GM21390 (cell line): ENCODE results near the gene CNOT4.

Experiments
- ATAC-seq: cut with Tn5 transposase; IDR thresholded peaks from one replicate; pipeline ENCODE4 v1.9.1; 2021; ENCODE audit not compliant: unreplicated experiment

The CNOT4 gene, protein sequence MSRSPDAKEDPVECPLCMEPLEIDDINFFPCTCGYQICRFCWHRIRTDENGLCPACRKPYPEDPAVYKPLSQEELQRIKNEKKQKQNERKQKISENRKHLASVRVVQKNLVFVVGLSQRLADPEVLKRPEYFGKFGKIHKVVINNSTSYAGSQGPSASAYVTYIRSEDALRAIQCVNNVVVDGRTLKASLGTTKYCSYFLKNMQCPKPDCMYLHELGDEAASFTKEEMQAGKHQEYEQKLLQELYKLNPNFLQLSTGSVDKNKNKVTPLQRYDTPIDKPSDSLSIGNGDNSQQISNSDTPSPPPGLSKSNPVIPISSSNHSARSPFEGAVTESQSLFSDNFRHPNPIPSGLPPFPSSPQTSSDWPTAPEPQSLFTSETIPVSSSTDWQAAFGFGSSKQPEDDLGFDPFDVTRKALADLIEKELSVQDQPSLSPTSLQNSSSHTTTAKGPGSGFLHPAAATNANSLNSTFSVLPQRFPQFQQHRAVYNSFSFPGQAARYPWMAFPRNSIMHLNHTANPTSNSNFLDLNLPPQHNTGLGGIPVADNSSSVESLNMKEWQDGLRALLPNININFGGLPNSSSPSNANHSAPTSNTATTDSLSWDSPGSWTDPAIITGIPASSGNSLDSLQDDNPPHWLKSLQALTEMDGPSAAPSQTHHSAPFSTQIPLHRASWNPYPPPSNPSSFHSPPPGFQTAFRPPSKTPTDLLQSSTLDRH

DNA sequence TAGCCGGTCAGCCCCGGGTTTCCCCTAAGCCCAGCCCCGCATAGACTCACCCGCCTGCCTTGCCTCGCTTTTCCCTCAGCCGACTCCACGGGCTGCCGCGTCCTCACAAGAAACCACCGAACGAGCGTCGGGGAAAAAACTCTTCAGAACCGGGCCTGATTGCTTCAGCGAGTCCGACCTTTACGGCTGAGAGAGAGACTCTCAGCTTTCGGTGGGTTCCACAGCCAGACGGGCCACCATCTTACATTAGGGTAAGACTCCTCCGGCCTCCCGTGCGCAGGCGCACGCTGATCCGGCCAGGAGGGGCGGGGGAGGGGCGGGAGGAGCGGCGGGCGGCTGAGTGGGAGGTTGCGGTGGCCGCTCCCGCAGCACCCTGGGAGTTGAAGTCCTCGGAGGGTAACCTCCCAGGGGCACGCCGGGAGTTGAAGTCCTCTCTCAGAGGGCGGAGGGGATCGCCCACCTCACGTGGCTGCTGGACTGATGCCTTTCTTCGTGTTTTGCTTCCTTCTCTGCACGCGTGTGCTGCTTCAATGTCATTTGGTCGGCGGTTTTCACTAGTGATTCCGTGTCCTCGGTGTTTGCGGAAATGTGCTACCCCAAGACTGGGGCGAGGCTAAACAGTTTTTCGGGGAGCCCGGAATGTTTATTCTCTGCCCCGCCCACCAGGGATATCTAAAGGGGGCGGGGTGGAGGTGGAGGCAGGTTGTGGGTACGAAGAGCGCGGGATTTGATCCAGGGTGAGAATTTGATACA lies at the start of gene CNOT4:
Gene CNOT4, minus strand, starts transcription at position 264 of the 753 bp plus-strand sequence. CDS start 71,771 bp downstream, outside the sequence.
- ATAC-seq = peak; percentile 93

DNA sequence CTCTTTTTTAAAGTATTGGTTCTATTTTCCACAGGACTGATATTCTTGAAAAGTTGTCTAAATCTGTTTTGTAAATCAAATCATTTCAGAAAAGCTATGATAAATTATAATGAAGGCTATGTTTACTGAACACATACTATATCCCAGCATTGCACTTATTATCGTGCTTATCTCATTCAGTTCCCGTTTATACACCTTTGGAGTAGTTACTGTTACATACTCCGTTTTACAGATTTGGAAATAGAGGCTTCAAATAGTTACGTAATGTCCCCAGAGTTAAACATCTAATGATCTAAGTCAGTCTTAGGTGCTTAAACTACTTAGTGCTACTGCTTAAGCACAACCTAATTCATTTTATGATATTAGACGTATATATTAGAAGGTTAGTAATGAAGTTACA lies 49.0 kb upstream of the CNOT4 start:
- ATAC-seq = no peak

DNA sequence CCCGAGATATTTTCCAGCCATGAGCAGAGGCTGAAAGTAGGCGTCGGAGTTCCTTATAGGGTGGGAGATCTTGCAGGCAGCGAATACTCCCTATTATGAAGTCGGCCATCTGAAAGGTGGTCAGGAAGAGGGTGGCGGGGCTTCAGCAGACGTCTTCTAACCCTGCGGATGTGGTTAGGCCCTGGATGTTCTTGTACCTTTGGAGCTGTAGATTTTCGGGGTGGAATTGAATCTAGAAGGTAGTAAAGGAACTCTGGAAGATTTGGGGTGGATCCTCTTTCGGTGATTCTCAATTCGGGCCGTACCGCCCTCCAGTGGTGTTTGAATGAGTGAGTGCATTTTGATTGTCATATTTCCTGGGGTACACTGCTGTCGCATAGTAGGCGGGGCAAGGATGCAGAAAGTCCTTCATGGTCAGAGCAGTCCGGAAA lies 48.5 kb upstream of the CNOT4 start:
- peak; percentile 63 for ATAC-seq

DNA sequence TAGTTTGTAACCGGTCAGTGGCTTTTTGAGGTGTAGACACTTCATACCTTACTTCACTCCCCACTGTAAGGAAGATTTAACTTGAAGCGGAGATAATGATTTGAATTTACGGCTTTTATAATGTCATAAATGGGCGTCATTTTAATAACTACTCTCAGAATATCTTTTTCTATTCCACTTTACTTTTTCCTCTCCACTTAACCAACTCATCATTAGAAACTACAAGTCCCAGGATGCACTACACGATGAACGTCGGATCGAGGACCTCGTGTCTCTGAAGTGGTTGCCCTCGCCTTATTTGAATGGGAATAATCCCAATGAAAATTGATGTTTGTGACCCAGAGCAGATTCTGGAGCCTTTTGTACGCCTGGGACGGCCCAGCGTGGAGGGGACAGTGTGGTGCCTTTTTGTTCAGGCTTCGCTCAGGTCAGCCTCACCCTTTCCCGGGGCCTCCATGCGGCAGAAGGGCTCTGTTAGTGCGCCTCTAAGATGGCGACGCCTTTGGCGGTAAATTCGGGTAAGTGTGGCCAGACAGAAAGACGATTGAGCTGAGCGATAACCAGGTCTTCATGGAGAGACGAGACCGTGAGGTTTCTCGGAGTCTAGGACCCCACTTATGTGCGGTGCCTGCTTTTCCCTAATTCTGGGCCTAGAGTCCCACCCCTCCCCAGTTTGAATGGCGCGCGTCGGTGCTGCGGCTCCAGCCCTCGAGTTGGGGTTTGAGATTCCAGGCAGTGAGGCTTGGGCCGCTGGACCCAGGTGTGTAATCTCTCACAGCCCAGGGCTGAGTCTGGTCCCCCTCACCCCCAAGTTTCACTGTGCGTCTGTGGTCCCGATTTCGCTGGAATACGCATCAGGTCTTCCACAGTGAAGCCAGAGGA lies 47.8 kb upstream of the CNOT4 start, which contains the start of gene NUP205:
Gene NUP205, plus strand, starts transcription at position 463 of the 882 bp plus-strand sequence. Its CDS starts 28 bp downstream, at position 491.
- ATAC-seq = peak; percentile 66

DNA sequence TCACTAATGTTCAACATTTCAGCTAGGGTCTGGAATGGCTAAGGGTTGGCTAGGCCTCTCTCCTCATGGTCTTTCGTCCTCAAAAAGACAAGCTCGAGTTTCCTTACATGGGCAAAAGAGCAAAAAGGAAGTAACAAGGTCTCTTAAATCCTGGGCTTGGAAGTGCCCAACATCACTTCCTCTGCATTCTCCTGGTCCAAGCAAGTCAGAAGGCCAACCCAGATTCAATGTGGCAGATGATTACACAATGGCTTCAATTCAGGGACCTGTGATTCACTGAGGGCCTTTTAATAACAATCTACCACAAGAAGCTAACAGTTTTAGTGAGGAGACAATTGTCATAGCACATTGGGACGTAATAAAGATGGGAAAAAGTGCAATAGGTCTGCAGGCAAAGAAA lies 43.4 kb upstream of the CNOT4 start:
- ATAC-seq = no peak

DNA sequence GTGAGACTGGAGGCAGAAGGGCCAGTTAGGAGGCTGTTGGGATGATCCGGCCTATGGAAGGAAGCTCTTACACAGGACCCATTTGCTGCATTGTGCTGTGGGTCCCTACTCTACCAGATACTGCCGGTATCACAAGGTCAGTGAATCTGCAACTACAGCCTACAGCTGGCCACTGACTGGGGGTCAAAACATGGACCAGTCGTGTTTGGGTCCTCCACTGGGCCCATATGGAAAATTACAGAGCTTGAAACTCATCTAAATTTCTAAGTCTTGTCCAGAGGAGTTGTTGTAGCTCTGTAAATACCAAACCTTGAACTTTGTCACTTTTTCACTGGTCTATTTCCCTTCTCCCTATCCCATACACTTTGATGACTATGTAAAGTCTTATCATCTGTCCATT lies 42.2 kb upstream of the CNOT4 start:
- no peak for ATAC-seq

DNA sequence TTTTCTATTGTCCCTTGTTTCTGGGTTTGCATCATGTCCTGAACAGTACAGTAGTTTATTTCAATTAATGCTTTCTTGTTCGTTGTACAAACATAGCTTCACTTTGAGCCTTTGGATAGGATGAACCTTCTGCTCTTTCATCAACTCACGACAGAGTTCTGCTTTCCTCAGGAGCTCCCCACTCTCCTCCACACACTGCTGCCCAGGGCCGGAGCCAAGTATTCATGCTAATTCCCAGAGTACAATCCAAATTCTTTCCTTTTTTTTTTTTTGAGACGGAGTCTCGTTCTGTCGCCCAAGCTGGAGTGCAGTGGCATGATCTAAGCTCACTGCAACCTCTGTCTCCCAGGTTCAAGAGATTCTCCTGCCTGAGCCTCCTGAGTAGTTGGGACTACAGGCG lies 40.3 kb upstream of the CNOT4 start:
- ATAC-seq = no peak

DNA sequence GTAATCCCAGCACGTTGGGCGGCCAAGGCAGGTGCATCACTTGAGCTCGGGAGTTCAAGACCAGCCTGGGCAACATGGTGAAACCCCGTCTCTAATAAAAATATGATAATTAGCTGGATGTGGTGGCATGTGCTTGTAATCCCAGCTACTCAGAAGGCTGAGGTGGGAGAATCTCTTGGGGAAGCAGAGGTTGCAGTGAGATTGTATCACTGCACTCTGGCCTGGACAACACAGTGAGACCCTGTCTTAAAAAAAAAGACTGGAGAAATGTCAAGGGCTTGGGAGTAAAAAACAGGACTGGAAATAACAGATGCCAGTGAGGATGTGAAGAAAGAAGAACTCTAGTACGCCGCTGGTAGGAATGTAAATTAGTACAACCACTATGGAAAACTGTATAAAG lies 31.1 kb upstream of the CNOT4 start:
- ATAC-seq = no peak

DNA sequence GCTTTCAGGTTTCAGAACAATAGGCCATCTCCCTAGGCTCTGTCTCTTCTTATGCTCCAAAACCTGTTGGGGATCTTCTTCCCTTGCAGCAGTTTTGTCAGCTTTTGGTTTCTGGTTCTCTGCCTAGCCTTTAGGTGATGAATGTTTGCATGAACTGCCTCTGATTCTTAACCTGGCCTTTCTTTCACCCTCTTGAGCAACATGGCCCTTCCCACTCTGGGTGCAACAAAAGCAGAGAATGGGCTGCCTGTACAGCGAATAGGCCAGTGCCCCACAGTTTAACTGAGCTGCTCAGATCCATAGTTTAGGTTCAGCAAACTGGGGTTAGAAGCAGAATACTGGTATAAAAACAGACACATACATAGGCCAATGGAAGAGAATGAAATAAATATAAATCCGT lies 29.7 kb upstream of the CNOT4 start:
- ATAC-seq = no peak

DNA sequence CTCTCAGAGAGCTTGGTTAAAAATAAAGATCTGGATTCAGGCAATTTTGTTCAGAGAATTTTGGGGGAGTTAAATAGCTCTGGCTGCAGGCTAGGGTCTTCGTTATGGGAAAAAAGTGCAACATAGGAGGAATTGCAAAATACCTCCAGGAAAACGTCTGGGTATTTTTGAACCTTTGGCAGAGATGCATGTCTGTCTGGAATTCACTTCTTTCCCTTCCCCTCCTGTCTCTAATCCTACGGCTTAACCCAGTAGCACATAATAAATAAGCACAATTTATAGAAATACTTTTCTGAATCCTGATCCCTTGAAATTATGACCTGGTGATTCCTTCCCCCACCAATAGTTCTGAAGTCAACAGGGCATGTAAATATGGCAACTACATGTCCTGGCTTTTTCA lies 28.5 kb upstream of the CNOT4 start:
- ATAC-seq = no peak

DNA sequence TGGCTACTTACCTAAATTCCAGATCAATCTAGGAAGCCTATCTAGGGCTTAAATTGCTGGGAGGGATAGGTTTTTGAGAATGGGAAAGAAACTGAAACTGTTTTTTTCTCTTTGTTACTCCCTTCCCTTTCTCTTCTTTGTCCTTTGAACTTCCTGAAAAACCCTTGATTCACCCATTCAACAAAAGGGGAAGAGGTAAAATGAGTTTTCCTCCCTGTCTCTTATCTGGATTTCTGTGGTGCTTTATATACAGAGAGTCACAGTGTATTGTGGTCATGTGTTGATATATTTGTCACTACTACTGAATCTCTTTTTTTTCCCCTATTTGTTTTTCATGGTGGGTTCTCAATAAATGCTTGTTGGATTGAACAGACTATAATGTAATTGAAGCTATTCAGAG lies 28.0 kb upstream of the CNOT4 start:
- no peak for ATAC-seq

DNA sequence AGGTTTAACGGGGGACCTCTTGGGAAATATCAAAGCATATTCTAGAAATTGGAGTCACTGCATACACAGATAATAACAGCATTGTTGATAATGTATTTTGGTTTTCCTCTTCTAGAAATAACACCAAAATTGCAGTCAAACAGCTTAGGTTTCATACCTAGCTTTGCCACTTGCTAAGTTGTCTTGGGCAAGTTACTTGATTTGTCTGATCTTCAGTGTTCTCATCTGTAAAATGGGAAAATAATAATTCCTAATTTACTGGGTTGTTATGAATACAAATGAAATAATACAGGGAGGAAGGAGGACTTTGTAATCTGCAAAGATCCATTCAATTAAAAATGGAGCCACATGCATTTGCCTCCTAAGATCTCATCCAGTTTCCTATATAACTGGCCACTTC lies 27.6 kb upstream of the CNOT4 start:
- ATAC-seq = no peak

DNA sequence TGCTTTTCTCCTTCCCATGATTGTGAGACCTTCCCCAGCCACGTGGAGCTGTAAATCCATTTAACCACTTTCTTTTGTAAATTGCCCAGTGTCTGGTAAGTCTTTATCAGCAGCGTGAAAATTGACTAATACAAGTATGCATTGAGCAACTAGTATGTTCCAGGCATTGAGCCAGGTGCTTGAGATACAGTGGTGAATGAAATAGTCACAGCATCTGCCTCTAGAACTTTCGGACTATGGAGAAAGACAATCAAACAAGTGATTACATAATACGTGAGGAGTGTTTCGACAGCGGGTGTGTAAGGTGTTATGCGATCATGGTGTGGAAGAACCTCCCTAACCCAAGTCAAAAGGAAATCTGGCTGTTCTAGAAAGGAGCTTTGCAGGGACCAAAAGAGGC lies 26.2 kb upstream of the CNOT4 start:
- ATAC-seq = no peak

DNA sequence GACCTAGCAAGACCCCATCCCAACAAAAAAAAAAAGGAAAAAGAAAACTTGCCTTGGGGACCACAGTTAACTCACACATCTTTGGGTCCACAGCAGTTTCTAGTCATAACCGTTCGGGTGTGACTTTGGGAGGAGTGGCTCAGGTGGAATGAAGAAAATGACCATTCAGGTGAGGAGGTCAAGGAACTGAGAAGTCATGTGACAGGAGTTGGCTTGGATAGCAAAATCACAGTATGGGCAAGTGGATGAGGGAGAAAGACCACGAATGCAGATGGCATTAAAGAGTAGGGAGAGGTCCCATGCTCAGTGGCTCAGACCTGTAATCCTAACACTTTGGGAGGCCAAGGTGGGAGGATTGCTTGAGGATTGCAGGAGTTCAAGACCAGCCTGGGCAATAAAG lies 17.1 kb upstream of the CNOT4 start:
- no peak for ATAC-seq

DNA sequence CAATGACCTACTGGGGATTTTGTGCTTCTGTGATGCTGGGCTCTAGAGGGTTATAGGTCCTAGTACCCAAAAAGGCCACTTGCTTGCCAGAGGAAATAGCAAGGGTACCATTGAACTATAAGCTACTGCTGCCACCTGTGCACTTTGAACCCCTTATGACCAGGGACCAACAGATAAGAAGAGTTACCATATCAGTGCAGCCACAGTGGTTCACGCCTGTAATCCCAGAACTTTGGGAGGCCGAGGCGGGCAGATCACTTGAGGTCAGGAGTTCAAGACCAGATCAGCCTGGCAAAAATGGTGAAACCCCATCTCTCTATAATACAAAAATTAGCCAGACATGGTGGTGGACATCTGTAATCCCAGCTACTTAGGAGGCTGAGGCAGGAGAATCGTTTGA lies 15.5 kb upstream of the CNOT4 start:
- no peak for ATAC-seq

DNA sequence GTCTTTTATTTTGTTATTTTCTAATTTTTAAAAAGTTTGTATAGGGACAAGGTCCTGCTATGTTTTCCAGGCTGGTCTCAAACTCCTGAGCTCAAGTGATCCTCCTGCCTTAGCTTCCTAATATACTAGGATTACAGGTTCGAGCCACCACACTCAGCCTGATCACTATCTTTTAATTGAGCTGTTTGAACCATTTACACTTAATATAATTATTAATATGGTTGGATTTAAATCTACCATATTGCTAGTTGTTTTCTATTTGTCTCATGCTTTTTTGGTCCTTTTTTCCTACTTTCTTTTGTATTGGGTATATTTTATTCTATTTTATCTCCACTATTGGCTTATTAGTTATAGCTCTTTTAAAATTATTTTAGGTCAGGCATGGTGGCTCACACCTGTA lies 13.2 kb upstream of the CNOT4 start:
- no peak for ATAC-seq

DNA sequence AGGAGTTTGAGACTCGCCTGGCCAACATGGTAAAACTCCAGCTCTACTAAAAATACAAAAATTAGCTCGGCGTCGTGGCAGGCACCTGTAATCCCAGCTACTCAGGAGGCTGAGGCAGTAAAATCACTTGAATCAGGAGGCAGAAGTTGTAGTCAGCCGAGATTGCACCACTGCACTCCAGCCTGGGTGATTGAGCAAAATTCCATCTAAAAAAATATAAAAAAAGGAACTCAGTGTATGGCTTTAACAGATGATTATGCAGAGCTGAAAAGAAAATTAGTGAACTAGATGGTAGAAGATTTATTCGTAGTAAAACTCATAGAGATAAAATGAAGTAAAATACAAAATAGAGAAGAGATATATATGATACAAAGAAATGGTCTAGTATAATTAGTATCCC lies 12.6 kb upstream of the CNOT4 start:
- no peak for ATAC-seq

DNA sequence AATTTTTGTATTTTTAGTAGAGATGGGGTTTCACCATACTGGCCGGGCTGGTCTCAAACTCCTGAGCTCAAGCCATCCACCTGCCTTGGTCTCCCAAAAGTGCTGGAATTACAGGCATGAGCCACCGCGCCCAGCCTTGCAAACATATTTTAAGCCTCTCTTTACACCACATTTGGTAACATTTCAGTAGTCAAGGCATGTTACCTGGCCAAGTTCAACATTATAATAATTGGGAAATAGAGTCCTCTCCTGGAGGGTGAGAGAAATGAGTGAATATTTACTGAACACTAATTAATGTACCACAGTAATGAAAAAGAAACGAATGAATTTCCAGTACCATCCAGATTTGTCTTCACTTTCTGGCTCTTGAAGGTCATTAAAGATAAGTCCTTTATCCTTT lies 10.0 kb upstream of the CNOT4 start:
- ATAC-seq = no peak

DNA sequence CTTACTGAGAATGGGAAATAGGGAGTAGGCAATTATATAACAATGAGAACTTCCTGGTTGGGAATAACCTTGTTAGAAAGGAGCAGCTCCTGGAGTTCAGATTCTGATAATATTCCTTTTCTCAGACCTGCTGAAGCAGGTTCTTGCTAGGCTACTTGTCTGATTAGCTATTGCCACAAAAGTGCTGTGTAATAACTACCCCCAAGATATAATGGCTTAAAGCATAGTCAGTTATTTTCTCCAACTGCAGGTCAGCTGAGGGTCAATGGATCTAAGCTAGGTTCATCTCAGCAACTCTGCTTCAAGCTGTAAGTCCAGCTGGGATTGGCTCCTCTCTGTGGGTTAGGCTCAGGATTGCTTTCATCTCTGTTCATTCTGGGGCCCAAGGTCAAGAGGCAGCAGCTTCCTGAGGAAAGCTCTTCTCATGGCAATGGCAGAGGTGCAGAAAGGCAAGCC lies 9.4 kb upstream of the CNOT4 start:
- ATAC-seq = no peak

DNA sequence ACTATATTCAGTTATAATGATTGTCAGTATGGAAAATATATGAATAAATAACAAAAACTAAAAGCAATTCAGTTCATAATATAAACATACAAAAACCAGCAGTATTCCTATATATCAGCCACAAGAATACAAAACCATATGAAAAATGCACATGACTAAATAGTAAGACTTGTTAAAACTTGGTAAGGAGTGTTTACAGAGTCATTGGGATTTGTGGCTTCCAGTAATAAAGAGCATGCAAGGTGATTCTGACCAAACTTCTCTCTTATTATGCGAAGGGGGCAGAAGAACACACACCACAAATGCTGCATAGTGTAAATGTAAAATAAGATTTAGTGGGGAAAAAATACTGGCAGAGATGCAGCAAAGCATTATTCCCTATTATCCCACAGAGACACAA lies 8.8 kb upstream of the CNOT4 start:
- no peak for ATAC-seq

DNA sequence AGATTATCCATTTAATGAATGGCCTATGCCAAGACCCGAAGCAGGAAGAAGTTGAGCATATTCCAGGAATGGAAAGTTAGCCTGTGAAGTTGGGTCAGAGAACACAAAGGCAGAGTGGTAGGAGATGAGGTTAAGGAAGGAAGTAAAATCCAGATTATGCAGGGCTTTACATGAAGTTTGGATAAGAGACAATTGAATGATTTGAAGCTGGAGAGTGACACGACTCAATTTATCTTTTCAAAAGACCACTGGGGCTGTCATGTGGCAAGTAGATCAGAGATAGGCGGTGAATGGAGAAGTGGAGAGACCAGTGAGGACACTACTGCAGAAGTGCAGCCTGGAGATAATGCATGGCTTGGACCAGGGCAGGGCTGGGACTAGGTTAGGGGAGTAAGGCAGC lies 7.2 kb upstream of the CNOT4 start:
- no peak for ATAC-seq
